SU-DHL-6 (cell line): ENCODE measurements around the gene DIAPH3.

Experiments
- H2AFZ ChIP-seq: fragments of 200-600 bp; sonication (generic); 2 replicates; pipeline ENCODE4 v1.6.1; 2014; ENCODE audit warnings: low read depth, mild to moderate bottlenecking, moderate library complexity, mixed read lengths, antibody characterized with exemption, low read length; ENCODE audit not compliant: severe bottlenecking
- H3F3A ChIP-seq: fragments of 200-600 bp; shearing (Covaris generic); 2 replicates; pipeline ENCODE4 v1.6.0; 2016; ENCODE audit warnings: antibody characterized with exemption, mild to moderate bottlenecking; ENCODE audit not compliant: insufficient read depth
- H3K27ac ChIP-seq: fragments of 200-600 bp; sonication (generic); 2 replicates; pipeline ENCODE4 v1.5.1; 2016; ENCODE audit warnings: low read depth, mild to moderate bottlenecking, low read length, moderate library complexity, mixed read lengths
- H3K27me3 ChIP-seq: fragments of 200-600 bp; sonication (generic), shearing (Covaris generic); 2 replicates; pipeline ENCODE4 v1.6.0; 2014; ENCODE audit warnings: mild to moderate bottlenecking, low read length
- H3K36me3 ChIP-seq: fragments of 200-600 bp; sonication (generic); 2 replicates; pipeline ENCODE4 v1.6.1; 2014; ENCODE audit warnings: mild to moderate bottlenecking, low read length, mixed read lengths
- H3K4me2 ChIP-seq: fragments of 300-600, 200-600 bp; shearing (Covaris generic), sonication (generic); 2 replicates; pipeline ENCODE4 v1.6.0; 2014; ENCODE audit warnings: low read length, low read depth, mild to moderate bottlenecking; ENCODE audit not compliant: poor library complexity, severe bottlenecking
- H3K4me3 ChIP-seq: fragments of 200-600 bp; sonication (generic); 2 replicates; pipeline ENCODE4 v1.5.1; 2014; ENCODE audit warnings: antibody characterized with exemption, low read length, mild to moderate bottlenecking, mixed read lengths; ENCODE audit not compliant: insufficient read depth, poor library complexity, severe bottlenecking
- H3K79me2 ChIP-seq: fragments of 200-600 bp; sonication (generic); 2 replicates; pipeline ENCODE4 v1.6.1; 2014; ENCODE audit warnings: mild to moderate bottlenecking, low read length, moderate library complexity; ENCODE audit not compliant: insufficient read depth
- H3K9ac ChIP-seq: fragments of 200-600 bp; sonication (generic); 2 replicates; pipeline ENCODE4 v1.7.0; 2014; ENCODE audit warnings: mild to moderate bottlenecking, low read length
- H3K9me2 ChIP-seq: fragments of 200-600 bp; sonication (generic); replicated peaks from 2 replicates; pipeline ENCODE4 v1.6.1; 2014; ENCODE audit warnings: low read length; ENCODE audit not compliant: insufficient read depth
- H3K9me3 ChIP-seq: fragments of 200-600 bp; sonication (generic); 2 replicates; pipeline ENCODE4 v1.6.1; 2014; ENCODE audit warnings: low read length, mixed read lengths; ENCODE audit not compliant: insufficient read depth
- H4K20me1 ChIP-seq: fragments of 200-600 bp; sonication (generic); 2 replicates; pipeline ENCODE4 v1.6.1; 2014; ENCODE audit warnings: low read depth, mild to moderate bottlenecking, antibody characterized with exemption, low read length, moderate library complexity, mixed read lengths
- CTCF ChIP-seq: fragments of 200-600 bp; sonication (generic); IDR thresholded peaks from one replicate; pipeline ENCODE4 v1.5.1; 2017; ENCODE audit warnings: antibody characterized with exemption, mild to moderate bottlenecking, low read length, moderate library complexity; ENCODE audit not compliant: insufficient read depth, poor library complexity, severe bottlenecking
- EZH2phosphoT487 ChIP-seq: fragments of 200-600 bp; sonication (generic), shearing (Covaris generic); conservative IDR thresholded peaks from 2 replicates; pipeline ENCODE4 v1.6.1; 2018; ENCODE audit warnings: mild to moderate bottlenecking, antibody characterized with exemption, low read length, moderate library complexity, mixed read lengths

Gene DIAPH3

GRCh38 chr13:59635589-59635988, 528.1 kb downstream of the DIAPH3 start:
- Histone ChIP-seq H4K20me1 (no peaks in the 10 kb centered on the region), H3K9ac (no peak overlapping the region), H3F3A (no peaks in the 10 kb centered on the region), H3K9me2 (no peaks in the 10 kb centered on the region), H3K27ac (no peak overlapping the region), H3K79me2 (no peaks in the 10 kb centered on the region), H3K4me3 (no peak overlapping the region), H2AFZ (no peak overlapping the region), H3K4me2 (no peak overlapping the region), H3K9me3 (no peaks in the 10 kb centered on the region), H3K36me3 (no peaks in the 10 kb centered on the region), H3K27me3 (no peaks in the 10 kb centered on the region)
- TF ChIP-seq EZH2phosphoT487 (no peak), CTCF (no peak)

GRCh38 chr13:59633290-59633689, 530.4 kb downstream of the DIAPH3 start:
- H3K27me3 ChIP-seq = no peaks in the 10 kb centered on the region
- H3K4me2 ChIP-seq = no peak overlapping the region
- no peak overlapping the region for H3K9ac ChIP-seq
- H4K20me1 ChIP-seq = no peaks in the 10 kb centered on the region
- no peaks in the 10 kb centered on the region for H3K36me3 ChIP-seq
- no peaks in the 10 kb centered on the region for H3F3A ChIP-seq
- TF ChIP-seq CTCF = no peak
- no peak for TF ChIP-seq EZH2phosphoT487
- no peaks in the 10 kb centered on the region for H3K9me3 ChIP-seq
- no peak overlapping the region for H3K4me3 ChIP-seq
- H2AFZ ChIP-seq = no peak overlapping the region
- no peaks in the 10 kb centered on the region for H3K79me2 ChIP-seq
- no peaks in the 10 kb centered on the region for H3K9me2 ChIP-seq
- H3K27ac ChIP-seq = no peak overlapping the region

GRCh38 chr13:59631271-59631670, 532.5 kb downstream of the DIAPH3 start:
- no peaks in the 10 kb centered on the region for H4K20me1 ChIP-seq
- TF ChIP-seq EZH2phosphoT487 = no peak
- no peak for TF ChIP-seq CTCF
- H3K4me2 ChIP-seq = no peak overlapping the region
- no peaks in the 10 kb centered on the region for H3K9me2 ChIP-seq
- H3K79me2 ChIP-seq = no peaks in the 10 kb centered on the region
- no peak overlapping the region for H3K27ac ChIP-seq
- H3K36me3 ChIP-seq = no peaks in the 10 kb centered on the region
- H3K27me3 ChIP-seq = no peaks in the 10 kb centered on the region
- no peak overlapping the region for H3K4me3 ChIP-seq
- H3F3A ChIP-seq = no peaks in the 10 kb centered on the region
- no peak overlapping the region for H3K9ac ChIP-seq
- H3K9me3 ChIP-seq = no peaks in the 10 kb centered on the region
- no peak overlapping the region for H2AFZ ChIP-seq

GRCh38 chr13:59625111-59625510, 538.6 kb downstream of the DIAPH3 start:
- H2AFZ ChIP-seq = no peak overlapping the region
- no peak overlapping the region for H3K9ac ChIP-seq
- H3K9me2 ChIP-seq = no peaks in the 10 kb centered on the region
- no peak overlapping the region for H3K4me2 ChIP-seq
- no peaks in the 10 kb centered on the region for H3K79me2 ChIP-seq
- H3K36me3 ChIP-seq = no peaks in the 10 kb centered on the region
- no peak overlapping the region for H3K4me3 ChIP-seq
- no peaks in the 10 kb centered on the region for H4K20me1 ChIP-seq
- TF ChIP-seq EZH2phosphoT487 (no peak), CTCF (no peak)
- no peaks in the 10 kb centered on the region for H3K27me3 ChIP-seq
- H3K27ac ChIP-seq = no peak overlapping the region
- no peaks in the 10 kb centered on the region for H3F3A ChIP-seq
- H3K9me3 ChIP-seq = no peaks in the 10 kb centered on the region
